Left colon (tissue), 2 donors: Measurements from ENCODE around the gene CCDC88B. TPM values are rescaled to one million over a fixed set of nuclear protein-coding genes. Genes with fewer than 3 reads are reported as not detected.
"Not testable (repeated sequence)": the region's sequence is repeated elsewhere in the genome, so short reads cannot be mapped to it uniquely, and the experiment has no call there.

ENCODE experiments used
- ATAC-seq: fragments of 200-7000 bp; cut with Tn5 transposase; one replicate; pipeline ENCODE4 v1.9.1; 2020; ENCODE audit warnings: mild to moderate bottlenecking, moderate library complexity
- DNase-seq, 2 donors: peaks; one replicate each; pipeline ENCODE4 v3.0.0-alpha.2; 2020
- intact Hi-C, 2 donors: fragments of 100-400 bp; cut with DNase I in 1 of 2; cut with micrococcal nuclease in 1 of 2; formaldehyde crosslinking; loops; one replicate each; pipeline versions ENCODE4 v1.11.2 to v1.14.0; 2022; cut with DNase I, micrococcal nuclease
- total RNA-seq, 2 donors: library from RNA; stranded (reverse); fragmentation: NEBNext Ultra II Directional; extraction: Animal tissue kit (Norgen Biotek cat#: 25700); gene quantifications; one replicate each; pipeline ENCODE4 v1.2.1, GENCODE V29; 2021
- donor health status: DM: no; HTN: no; CAD: no.
- donor health status: DM: yes; HTN: yes; CAD: no.

The CCDC88B gene
- total RNA-seq, 2 donors from 2014 or later, result 21.6 to 28.8 TPM

DNA sequence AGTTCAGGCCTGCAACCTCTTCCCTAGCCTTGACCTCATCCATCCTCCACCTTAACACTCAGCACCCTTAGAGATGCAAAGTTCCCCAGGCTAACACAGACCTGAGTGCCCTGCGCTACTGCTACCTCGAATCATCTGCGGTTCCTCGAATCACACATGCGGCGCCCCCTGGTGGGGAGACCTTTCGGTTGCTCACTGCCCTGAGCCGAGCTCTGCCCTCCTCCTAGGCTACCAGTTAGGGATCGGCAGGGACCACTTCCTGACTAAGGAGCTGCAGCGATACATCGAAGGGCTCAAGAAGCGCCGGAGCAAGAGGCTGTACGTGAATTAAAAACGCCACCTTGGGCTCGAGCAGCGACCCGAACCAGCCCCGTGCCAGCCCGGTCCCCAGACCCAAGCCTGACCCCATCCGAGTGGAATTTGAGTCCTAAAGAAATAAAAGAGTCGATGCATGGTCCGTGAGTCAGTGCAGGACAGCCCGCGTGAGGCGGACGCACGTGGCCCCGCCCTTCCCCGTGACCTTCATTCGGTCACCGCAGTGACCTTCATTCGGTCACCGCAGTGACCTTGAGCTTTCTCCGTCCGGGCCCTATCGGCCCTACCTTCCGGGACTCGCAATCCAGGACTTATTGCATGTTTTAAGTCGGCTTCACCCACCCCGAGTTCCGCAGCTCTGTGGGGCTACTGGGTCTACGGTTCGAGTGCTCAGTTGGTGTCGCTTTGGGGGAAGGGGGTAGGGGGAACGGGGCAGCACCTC is 35.5 kb upstream of the CCDC88B start:
- DNase-seq (peak; percentile 94 to 100), ATAC-seq (peak; percentile 39)
- intact Hi-C loops, result loop anchor here in 1 of 2 donors (10.0 kb wide), 1 partner anchor 100 kb away; the partner anchor contains the start of gene FERMT3

- DNase-seq, result peak; percentile 99 to 100
- intact Hi-C loops, result loop anchor here in 1 of 2 donors (10.0 kb wide), 1 partner anchor 100 kb away; the partner anchor contains the start of gene FERMT3
Measured at GRCh38 chr11:64305075-64305690, 34.8 kb upstream of the CCDC88B start, which contains the start of gene ESRRA. ESRRA (plus strand) TSS chr11:64305524; CDS start chr11:64307180, 1,656 bp downstream.

GRCh38 chr11:64305691-64306562 is 34.1 kb upstream of the CCDC88B start:
- ATAC-seq (peak; percentile 50), DNase-seq (peak; percentile 88 to 90)
- intact Hi-C loops, result loop anchor here in 1 of 2 donors (10.0 kb wide), 1 partner anchor 101 kb away; the partner anchor contains the start of gene FERMT3

More at GRCh38 chr11:64305075-64305690, 34.8 kb upstream of the CCDC88B start, which contains the start of gene ESRRA:
- ATAC-seq, result peak; percentile 71

- DNase-seq (no peak), ATAC-seq (no peak)
- intact Hi-C loops, result loop anchor here in 1 of 2 donors (10.0 kb wide), 1 partner anchor 102 kb away; the partner anchor contains the start of gene FERMT3
Measured at GRCh38 chr11:64306563-64306875, 33.5 kb upstream of the CCDC88B start.

DNA sequence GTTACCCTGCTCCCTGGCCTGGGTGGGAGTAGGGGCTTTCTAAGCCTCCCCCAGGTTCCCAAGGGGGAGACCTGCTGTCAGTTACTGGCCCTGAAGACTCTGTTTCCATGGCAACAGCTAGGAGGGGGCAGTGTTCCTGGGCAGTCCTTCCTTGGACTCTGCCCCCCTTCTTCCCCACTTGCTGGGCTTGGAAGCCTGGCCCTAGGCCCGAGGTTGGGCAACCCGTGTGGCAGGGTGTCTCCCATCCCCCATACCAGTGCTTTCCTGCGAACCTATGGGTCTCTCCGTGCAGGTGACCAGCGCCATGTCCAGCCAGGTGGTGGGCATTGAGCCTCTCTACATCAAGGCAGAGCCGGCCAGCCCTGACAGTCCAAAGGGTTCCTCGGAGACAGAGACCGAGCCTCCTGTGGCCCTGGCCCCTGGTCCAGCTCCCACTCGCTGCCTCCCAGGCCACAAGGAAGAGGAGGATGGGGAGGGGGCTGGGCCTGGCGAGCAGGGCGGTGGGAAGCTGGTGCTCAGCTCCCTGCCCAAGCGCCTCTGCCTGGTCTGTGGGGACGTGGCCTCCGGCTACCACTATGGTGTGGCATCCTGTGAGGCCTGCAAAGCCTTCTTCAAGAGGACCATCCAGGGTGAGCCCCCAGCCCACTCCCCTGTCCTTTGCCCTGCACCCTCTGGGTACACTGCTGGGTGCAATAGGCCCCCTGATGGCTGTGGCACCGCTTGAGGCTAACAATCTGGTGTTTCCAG is 33.0 kb upstream of the CCDC88B start:
- intact Hi-C loops, result loop anchor here in 1 of 2 donors (10.0 kb wide), 1 partner anchor 102 kb away; the partner anchor contains the start of gene FERMT3
- peak; percentile 53 to 74 for DNase-seq
- ATAC-seq, result peak; percentile 8

- not testable (repeated sequence) for DNase-seq, ATAC-seq
- intact Hi-C loops, result loop anchor here in 1 of 2 donors (10.0 kb wide), 1 partner anchor 103 kb away; the partner anchor contains the start of gene FERMT3
Measured at GRCh38 chr11:64307795-64308194, 32.2 kb upstream of the CCDC88B start.

DNA sequence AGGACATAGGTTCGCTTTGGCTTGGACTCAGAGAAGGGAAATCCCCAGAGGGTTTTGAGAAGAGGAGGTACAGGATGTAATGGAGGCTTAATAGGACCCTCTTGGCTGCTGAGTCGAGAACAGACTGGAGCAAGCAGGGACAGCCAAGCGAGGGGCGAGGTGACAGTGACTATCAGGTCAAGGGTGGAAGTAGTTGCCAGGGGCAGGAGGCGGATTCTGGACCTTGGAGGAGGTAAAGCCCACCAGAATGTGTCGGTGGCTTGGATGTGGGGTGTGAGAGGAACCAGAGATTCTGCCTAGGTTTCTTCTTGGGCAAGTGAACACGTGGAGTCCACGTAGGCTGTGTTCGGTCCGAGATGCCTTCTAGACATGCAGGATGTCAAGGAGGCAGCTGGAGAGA is 27.1 kb upstream of the CCDC88B start:
- intact Hi-C loops, result no loop called here
- no peak for ATAC-seq
- no peak for DNase-seq

DNA sequence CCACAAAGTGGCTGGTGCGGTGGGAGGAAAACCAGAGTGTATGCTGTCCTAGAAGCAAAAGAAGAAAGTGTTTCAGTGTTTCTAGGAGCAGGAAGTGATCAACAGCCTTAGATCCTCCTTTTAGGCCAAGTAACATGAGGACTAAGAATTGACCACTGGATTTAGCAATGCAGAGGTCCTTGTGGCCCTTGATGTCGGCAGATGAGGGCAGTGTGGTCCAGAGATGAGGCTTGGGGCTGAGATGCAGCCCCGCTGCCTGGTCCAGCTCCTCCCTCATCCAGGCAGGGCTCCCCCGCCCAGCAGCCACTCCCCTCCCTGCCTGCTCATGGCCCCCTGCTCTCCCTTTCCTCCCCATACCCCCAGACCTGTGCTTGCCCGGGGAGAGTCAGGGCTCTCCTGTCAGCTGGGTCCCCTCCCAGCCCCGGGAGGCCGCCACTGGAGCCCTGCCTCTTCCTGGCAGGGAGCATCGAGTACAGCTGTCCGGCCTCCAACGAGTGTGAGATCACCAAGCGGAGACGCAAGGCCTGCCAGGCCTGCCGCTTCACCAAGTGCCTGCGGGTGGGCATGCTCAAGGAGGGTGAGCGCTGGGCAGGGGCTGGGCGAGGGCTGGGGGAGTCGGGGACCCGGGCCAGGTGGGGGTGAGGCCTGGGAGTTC is 26.4 kb upstream of the CCDC88B start:
- ATAC-seq (no peak), DNase-seq (no peak)
- intact Hi-C loops, result no loop called here

- no peak for DNase-seq
- ATAC-seq, result no peak
Measured at GRCh38 chr11:64314146-64314804, 25.7 kb upstream of the CCDC88B start.

DNA sequence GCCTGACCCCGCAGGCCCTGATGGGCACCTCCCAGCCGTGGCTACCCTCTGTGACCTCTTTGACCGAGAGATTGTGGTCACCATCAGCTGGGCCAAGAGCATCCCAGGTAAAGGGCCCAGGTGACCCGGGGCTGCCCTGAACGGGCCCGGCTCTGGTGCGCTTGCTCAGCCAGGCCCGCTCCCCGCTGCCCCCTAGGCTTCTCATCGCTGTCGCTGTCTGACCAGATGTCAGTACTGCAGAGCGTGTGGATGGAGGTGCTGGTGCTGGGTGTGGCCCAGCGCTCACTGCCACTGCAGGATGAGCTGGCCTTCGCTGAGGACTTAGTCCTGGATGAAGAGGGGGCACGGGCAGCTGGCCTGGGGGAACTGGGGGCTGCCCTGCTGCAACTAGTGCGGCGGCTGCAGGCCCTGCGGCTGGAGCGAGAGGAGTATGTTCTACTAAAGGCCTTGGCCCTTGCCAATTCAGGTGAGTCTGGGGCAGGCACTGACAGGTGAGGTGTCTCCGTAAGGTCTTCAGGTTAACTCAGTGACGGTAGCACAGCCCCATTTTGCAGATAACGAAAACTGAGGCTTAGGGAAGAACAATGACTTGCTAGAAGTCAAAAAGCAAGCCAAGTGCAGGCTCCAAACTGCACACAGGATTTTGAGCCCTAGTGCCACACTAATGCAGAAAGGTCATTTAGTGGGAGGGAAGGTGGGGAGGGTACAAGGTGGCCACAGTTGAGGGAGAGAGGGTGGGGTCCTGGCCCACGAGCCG is 25.0 kb upstream of the CCDC88B start:
- DNase-seq (no peak), ATAC-seq (no peak)
- intact Hi-C loops, result no loop called here

More at GRCh38 chr11:64314146-64314804, 25.7 kb upstream of the CCDC88B start:
- intact Hi-C loops, result no loop called here

- DNase-seq, ATAC-seq, intact Hi-C loops: not testable (repeated sequence)
Measured at GRCh38 chr11:64315667-64316526, 24.1 kb upstream of the CCDC88B start.

- peak; percentile 13 for ATAC-seq
- peak; percentile 67 to 71 for DNase-seq
- intact Hi-C loops, result no loop called here
Measured at GRCh38 chr11:64316672-64317324, 23.2 kb upstream of the CCDC88B start.

GRCh38 chr11:64317325-64317960 is 22.6 kb upstream of the CCDC88B start, which contains the start of gene TRMT112:
TRMT112 (minus strand) TSS chr11:64317559; CDS start chr11:64317526, 33 bp downstream.
- ATAC-seq (peak; percentile 67), DNase-seq (peak; percentile 94 to 99)
- intact Hi-C loops, result no loop called here
